ENCODE data around the gene TTBK1. TPM values are rescaled to one million over a fixed set of nuclear protein-coding genes. Genes with fewer than 3 reads are reported as not detected.

The TTBK1 gene
- total and polyA plus RNA-seq, 8 donors = 0.05 to 0.37 (median 0.14) TPM; not detected in 3

DNA sequence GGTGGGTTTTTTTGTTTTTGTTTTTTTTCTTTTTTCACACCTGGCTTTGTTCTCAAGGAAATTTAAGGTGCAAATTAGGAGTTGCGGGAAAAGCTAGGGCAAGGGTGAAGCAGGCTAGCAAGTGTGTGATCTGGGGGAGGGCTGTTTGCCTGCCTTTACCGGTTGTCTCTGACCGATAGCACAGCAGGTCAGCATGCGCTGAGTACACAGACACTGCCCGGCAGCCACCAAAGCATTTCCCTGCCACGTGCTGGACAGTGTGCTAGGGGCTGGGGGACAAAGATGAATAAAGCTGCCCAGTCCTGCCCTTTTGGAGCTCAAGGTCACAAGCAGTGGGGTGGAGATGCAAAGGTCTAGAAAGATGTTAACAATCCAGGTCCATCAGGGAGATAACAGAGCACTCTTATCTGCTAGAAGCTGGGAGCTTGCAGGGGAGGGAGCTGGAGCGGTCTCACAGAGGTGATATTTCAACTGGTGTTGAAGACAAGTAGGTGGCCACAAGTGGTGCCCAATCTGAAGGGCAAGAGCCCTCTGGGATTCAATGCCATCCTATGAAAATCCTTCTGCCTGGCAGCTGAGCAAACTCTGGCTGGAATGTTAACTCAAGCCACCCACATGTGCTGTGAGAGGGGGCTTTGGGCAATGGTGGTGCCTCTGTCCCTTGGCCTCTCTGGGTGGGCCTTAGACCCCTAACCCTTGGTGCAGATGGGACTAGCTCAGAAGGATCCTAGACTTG lies 24.5 kb downstream of the TTBK1 start:
- peaks cover 21 to 33% (median 27%) of the 10 kb centered on the region in 4 donors for H3K4me1 ChIP-seq
- intact Hi-C loops (cut with DNase I; ENCODE audit: low total_unique reads) = loop anchor here (10.0 kb wide), 1 partner anchor 237 kb away; no protein-coding TSS in a partner anchor
- DNase-seq = peak in 1 of 2 donors; percentile 75
- H3K4me3 ChIP-seq = no peak overlapping the region
- peaks cover 0 to 29% (median 8%) of the 10 kb centered on the region in 3 donors for H3K27me3 ChIP-seq
- TF ChIP-seq POLR2AphosphoS5 (IDR thresholded peaks at IDR 0.05) = no peak
- TF ChIP-seq, protein P1, sequence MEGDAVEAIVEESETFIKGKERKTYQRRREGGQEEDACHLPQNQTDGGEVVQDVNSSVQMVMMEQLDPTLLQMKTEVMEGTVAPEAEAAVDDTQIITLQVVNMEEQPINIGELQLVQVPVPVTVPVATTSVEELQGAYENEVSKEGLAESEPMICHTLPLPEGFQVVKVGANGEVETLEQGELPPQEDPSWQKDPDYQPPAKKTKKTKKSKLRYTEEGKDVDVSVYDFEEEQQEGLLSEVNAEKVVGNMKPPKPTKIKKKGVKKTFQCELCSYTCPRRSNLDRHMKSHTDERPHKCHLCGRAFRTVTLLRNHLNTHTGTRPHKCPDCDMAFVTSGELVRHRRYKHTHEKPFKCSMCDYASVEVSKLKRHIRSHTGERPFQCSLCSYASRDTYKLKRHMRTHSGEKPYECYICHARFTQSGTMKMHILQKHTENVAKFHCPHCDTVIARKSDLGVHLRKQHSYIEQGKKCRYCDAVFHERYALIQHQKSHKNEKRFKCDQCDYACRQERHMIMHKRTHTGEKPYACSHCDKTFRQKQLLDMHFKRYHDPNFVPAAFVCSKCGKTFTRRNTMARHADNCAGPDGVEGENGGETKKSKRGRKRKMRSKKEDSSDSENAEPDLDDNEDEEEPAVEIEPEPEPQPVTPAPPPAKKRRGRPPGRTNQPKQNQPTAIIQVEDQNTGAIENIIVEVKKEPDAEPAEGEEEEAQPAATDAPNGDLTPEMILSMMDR (IDR thresholded peaks at IDR 0.05) = no peak
- no peak for TF ChIP-seq POLR2A (IDR thresholded peaks at IDR 0.05)
- TF ChIP-seq EP300 (IDR thresholded peaks at IDR 0.05) = no peak
- no peaks in the 10 kb centered on the region for H3K36me3 ChIP-seq
- whole genome bisulfite sequencing, 5 donors = 37 to 56% (median 48%) methylated on average over 7 of the region's 7 CpGs
- H3K27ac ChIP-seq = peak overlapping the region in 4 of 5 donors; percentile 27 to 60 (median 44)
- no peaks in the 10 kb centered on the region for H3K9me3 ChIP-seq

DNA sequence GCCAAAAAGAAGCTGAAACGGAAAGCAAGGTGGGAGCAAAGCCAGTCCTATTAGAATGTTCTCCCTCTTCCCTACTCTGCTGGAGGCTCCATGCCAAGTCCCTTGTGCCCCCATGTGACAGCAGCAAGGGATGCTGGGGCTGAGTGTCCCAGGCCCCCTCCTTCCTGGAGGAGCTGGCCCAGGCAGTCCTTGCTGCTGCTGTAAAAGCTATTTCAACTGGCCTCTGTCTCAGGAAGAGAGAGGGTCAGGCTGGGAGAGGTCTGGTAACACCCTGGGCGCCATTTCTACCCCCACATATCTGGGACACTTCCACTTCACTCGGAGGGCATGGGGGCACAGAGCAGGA lies 25.0 kb downstream of the TTBK1 start:
- 65 to 79% (median 75%) methylated on average over 3 of the region's 3 CpGs for WGBS, 5 donors
- Histone ChIP-seq H3K9me3 (no peaks in the 10 kb centered on the region), H3K4me3 (no peak overlapping the region), H3K36me3 (no peaks in the 10 kb centered on the region), H3K27me3 (peaks cover 0 to 33% (median 8%) of the 10 kb centered on the region in 3 donors), H3K27ac (peak overlapping the region in 4 of 5 donors; percentile 27 to 60 (median 44)), H3K4me1 (peaks cover 21 to 33% (median 27%) of the 10 kb centered on the region in 4 donors)
- DNase-seq = peak in 1 of 2 donors; percentile 68
- intact Hi-C loops (cut with DNase I; ENCODE audit: low total_unique reads) = loop anchor here (10.0 kb wide), 1 partner anchor 236 kb away; no protein-coding TSS in a partner anchor
- TF ChIP-seq, protein P1 (IDR thresholded peaks at IDR 0.05) = no peak
- TF ChIP-seq POLR2A (IDR thresholded peaks at IDR 0.05) (no peak), POLR2AphosphoS5 (IDR thresholded peaks at IDR 0.05) (no peak), EP300 (IDR thresholded peaks at IDR 0.05) (no peak)

GRCh38 chr6:43268782-43269272 lies 25.5 kb downstream of the TTBK1 start:
- TF ChIP-seq EP300 (IDR thresholded peaks at IDR 0.05) = no peak
- peak overlapping the region in 4 of 5 donors; percentile 42 to 60 (median 54) for H3K27ac ChIP-seq
- H3K27me3 ChIP-seq = peaks cover 0 to 37% (median 8%) of the 10 kb centered on the region in 3 donors
- H3K4me3 ChIP-seq = peak overlapping the region in 2 of 4 donors; percentile 44 to 49
- H3K9me3 ChIP-seq = no peaks in the 10 kb centered on the region
- 72 to 81% (median 76%) methylated on average over 10 of the region's 10 CpGs for WGBS, 5 donors
- no peak for DNase-seq
- intact Hi-C loops (cut with DNase I; ENCODE audit: low total_unique reads) = loop anchor here (10.0 kb wide), 1 partner anchor 236 kb away; no protein-coding TSS in a partner anchor
- peaks cover 21 to 33% (median 27%) of the 10 kb centered on the region in 4 donors for H3K4me1 ChIP-seq
- no peaks in the 10 kb centered on the region for H3K36me3 ChIP-seq

- Histone ChIP-seq H3K36me3 (no peaks in the 10 kb centered on the region), H3K4me3 (peak overlapping the region; percentile 40 to 49 (median 43)), H3K27ac (peak overlapping the region in 4 of 5 donors; percentile 42 to 60 (median 50)), H3K27me3 (peaks cover 0 to 44% (median 8%) of the 10 kb centered on the region in 3 donors), H3K9me3 (no peaks in the 10 kb centered on the region), H3K4me1 (peaks cover 21 to 34% (median 28%) of the 10 kb centered on the region in 4 donors)
- 4 to 5% (median 4%) methylated on average over 29 to 44 of the region's 44 CpGs for WGBS, 5 donors
- peak; percentile 38 to 78 for DNase-seq
- intact Hi-C loops (cut with DNase I; ENCODE audit: low total_unique reads) = loop anchor here (10.0 kb wide), 2 partner anchors 65 to 235 kb away; no protein-coding TSS in a partner anchor
- TF ChIP-seq, protein P1 (IDR thresholded peaks at IDR 0.05) = no peak
- no peak for TF ChIP-seq POLR2A (IDR thresholded peaks at IDR 0.05)
- no peak for TF ChIP-seq EP300 (IDR thresholded peaks at IDR 0.05)
- no peak for TF ChIP-seq POLR2AphosphoS5 (IDR thresholded peaks at IDR 0.05)
Measured at GRCh38 chr6:43269273-43270007, 26.2 kb downstream of the TTBK1 start.
